Sigmoid colon (tissue), 7 donors: ENCODE measurements around the gene ACTN2. TPM values are rescaled to one million over a fixed set of nuclear protein-coding genes. Genes with fewer than 3 reads are reported as not detected.

Experiments
- DNase-seq: peaks from one replicate; pipeline ENCODE4 v3.0.0-alpha.2; 2019
- H3K27ac ChIP-seq, 4 donors: fragments of 200-600 bp; sonication (generic); one replicate each; pipeline ENCODE4 v1.5.1; 2016 to 2019; ENCODE audit warnings: mild to moderate bottlenecking in 1 of 4
- H3K27me3 ChIP-seq, 3 donors: fragments of 200-600 bp; sonication (generic); one replicate each; pipeline ENCODE4 v1.5.1; 2019; ENCODE audit warnings: mild to moderate bottlenecking in 1 of 3
- H3K36me3 ChIP-seq, 4 donors: fragments of 200-600 bp; sonication (generic); one replicate each; pipeline ENCODE4 v1.5.1; 2016 to 2019
- H3K4me1 ChIP-seq, 4 donors: fragments of 200-600 bp; sonication (generic); one replicate each; pipeline ENCODE4 v1.5.1; 2017 to 2019
- H3K4me3 ChIP-seq, 4 donors: fragments of 200-600 bp; sonication (generic); one replicate each; pipeline ENCODE4 v1.5.1; 2017 to 2019; ENCODE audit warnings: mild to moderate bottlenecking in 2 of 4, moderate library complexity in 1 of 4
- H3K9me3 ChIP-seq, 4 donors: fragments of 200-600 bp in 3 of 4; sonication (generic) in 3 of 4; one replicate each; pipeline versions ENCODE4 v1.5.1 to v1.6.1; 2013 to 2019
- EP300 ChIP-seq, 4 donors: sonication (generic); formaldehyde crosslinking; IDR thresholded peaks; one replicate each; pipeline ENCODE4 v1.6.1; 2017; ENCODE audit warnings: antibody characterized with exemption in 4 of 4
- POLR2A ChIP-seq, 2 donors: fragments of 450-650 bp; IDR thresholded peaks; one replicate each; pipeline ENCODE4 v1.6.1; 2016; ENCODE audit warnings: antibody characterized with exemption in 2 of 2, mild to moderate bottlenecking in 2 of 2, moderate library complexity in 2 of 2
- POLR2AphosphoS5 ChIP-seq, 4 donors: sonication (generic); formaldehyde crosslinking; IDR thresholded peaks; one replicate each; pipeline ENCODE4 v1.6.1; 2017; ENCODE audit warnings: antibody characterized with exemption in 4 of 4
- WGBS, 2 donors: extraction: QIAGEN DNeasy Blood & Tissue Kit; methylation state at CpG; one replicate each; pipeline ENCODE4 v1.1.7; 2013; 5-methylcytosine and 5-hydroxymethylcytosine counted together
- intact Hi-C: fragments of 100-400 bp; cut with DNase I; formaldehyde crosslinking; loops from one replicate; pipeline ENCODE4 v1.15.1; 2023
- polyA plus RNA-seq, 3 donors: library from polyadenylated mRNA; stranded (reverse); fragments of 200-250 nt; gene quantifications; one replicate each; pipeline ENCODE4 v1.2.3, GENCODE V29; 2013
- total RNA-seq, 4 donors: library from RNA; depleted of rRNA; stranded (reverse); fragments of >200 nt; gene quantifications; one replicate each; pipeline ENCODE4 v1.1.0, GENCODE V29; 2016
- TF ChIP-seq, protein P1 (sequence below), 4 experiments: fragments of 450-650 bp in 3 of 4; fragments of 200-600 bp in 1 of 4; IDR thresholded peaks; one replicate each; pipeline ENCODE4 v1.5.1; 2016 to 2019; ENCODE audit warnings: antibody characterized with exemption in 4 of 4, mild to moderate bottlenecking in 3 of 4, moderate library complexity in 2 of 4
- donor health status: healthy with polysubstance abuse.
- donor health status: Bipolar disorder and iron deficiency.
- donor health status: healthy.

The ACTN2 gene
- total and polyA plus RNA-seq, 7 donors, result 0.36 to 1.8 (median 0.91) TPM; not detected in 1

GRCh38 chr1:236654511-236654910 is 31.8 kb upstream of the ACTN2 start:
- Histone ChIP-seq H3K4me3 (no peak overlapping the region), H3K4me1 (no peaks in the 10 kb centered on the region), H3K36me3 (no peaks in the 10 kb centered on the region), H3K27me3 (peaks cover 0 to 4% (median 0%) of the 10 kb centered on the region in 3 donors), H3K9me3 (no peaks in the 10 kb centered on the region), H3K27ac (no peak overlapping the region)
- intact Hi-C loops, result no loop called here
- no peak for TF ChIP-seq POLR2A (IDR thresholded peaks at IDR 0.05)
- TF ChIP-seq EP300 (IDR thresholded peaks at IDR 0.05), result no peak
- no peak for TF ChIP-seq POLR2AphosphoS5 (IDR thresholded peaks at IDR 0.05)
- TF ChIP-seq, protein P1, sequence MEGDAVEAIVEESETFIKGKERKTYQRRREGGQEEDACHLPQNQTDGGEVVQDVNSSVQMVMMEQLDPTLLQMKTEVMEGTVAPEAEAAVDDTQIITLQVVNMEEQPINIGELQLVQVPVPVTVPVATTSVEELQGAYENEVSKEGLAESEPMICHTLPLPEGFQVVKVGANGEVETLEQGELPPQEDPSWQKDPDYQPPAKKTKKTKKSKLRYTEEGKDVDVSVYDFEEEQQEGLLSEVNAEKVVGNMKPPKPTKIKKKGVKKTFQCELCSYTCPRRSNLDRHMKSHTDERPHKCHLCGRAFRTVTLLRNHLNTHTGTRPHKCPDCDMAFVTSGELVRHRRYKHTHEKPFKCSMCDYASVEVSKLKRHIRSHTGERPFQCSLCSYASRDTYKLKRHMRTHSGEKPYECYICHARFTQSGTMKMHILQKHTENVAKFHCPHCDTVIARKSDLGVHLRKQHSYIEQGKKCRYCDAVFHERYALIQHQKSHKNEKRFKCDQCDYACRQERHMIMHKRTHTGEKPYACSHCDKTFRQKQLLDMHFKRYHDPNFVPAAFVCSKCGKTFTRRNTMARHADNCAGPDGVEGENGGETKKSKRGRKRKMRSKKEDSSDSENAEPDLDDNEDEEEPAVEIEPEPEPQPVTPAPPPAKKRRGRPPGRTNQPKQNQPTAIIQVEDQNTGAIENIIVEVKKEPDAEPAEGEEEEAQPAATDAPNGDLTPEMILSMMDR (IDR thresholded peaks at IDR 0.05), result no peak
- WGBS, 2 donors, result 61 to 85% methylated on average over 1 of the region's 1 CpG
- no peak for DNase-seq

DNA sequence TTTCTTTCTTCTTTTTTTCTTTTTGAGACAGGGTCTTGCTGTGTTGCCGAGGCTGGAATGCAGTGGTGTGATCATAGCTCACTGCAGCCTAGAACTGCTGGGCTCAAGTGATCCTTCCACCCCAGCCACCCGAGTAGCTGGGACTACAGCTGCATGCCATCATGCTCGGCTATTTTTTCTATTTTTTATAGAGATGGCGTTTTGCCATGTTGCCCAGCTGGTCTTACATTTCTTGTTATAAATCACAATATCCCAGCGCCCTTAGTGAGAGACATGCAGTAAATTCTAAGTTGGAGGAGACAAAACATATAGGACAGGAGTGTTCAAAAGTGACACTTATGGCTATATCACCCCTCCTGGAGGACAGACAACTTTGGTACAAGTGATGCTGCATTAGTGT is 31.3 kb upstream of the ACTN2 start:
- WGBS, 2 donors, result 14 to 57% methylated on average over 5 of the region's 5 CpGs
- DNase-seq, result no peak
- Histone ChIP-seq H3K27ac (no peak overlapping the region), H3K4me1 (no peaks in the 10 kb centered on the region), H3K9me3 (no peaks in the 10 kb centered on the region), H3K4me3 (no peak overlapping the region), H3K27me3 (peaks cover 0 to 4% (median 0%) of the 10 kb centered on the region in 3 donors), H3K36me3 (no peaks in the 10 kb centered on the region)
- TF ChIP-seq, protein P1 (IDR thresholded peaks at IDR 0.05), result no peak
- TF ChIP-seq POLR2A (IDR thresholded peaks at IDR 0.05), result no peak
- TF ChIP-seq EP300 (IDR thresholded peaks at IDR 0.05), result no peak
- no peak for TF ChIP-seq POLR2AphosphoS5 (IDR thresholded peaks at IDR 0.05)
- intact Hi-C loops, result no loop called here

DNA sequence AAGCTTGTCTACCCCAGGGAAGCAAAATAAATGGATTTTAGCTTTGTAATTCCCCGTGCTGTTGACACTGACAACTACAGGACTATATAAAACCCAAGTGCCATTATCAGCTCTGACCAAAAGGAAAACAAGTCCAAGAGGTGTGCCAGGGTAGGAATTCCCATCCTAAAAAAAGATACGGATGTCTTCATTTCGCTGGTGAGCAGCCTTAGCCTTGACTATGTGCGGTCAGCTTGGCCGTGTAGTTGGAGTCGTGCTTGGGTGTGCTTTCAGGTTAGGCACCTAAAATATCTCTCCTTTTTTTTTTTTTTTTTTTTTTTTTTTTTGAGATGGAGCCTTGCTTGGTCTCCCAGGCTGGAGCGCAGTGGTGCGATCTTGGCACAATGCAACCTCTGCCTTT is 28.9 kb upstream of the ACTN2 start:
- H3K9me3 ChIP-seq, result no peaks in the 10 kb centered on the region
- no peaks in the 10 kb centered on the region for H3K4me1 ChIP-seq
- H3K4me3 ChIP-seq, result no peak overlapping the region
- H3K27ac ChIP-seq, result no peak overlapping the region
- WGBS, 2 donors, result 92 to 94% methylated on average over 8 of the region's 8 CpGs
- H3K36me3 ChIP-seq, result no peaks in the 10 kb centered on the region
- no peak for TF ChIP-seq EP300 (IDR thresholded peaks at IDR 0.05)
- TF ChIP-seq POLR2A (IDR thresholded peaks at IDR 0.05), result no peak
- TF ChIP-seq, protein P1 (IDR thresholded peaks at IDR 0.05), result no peak
- no peak for TF ChIP-seq POLR2AphosphoS5 (IDR thresholded peaks at IDR 0.05)
- intact Hi-C loops, result no loop called here
- H3K27me3 ChIP-seq, result peaks cover 0 to 4% (median 0%) of the 10 kb centered on the region in 3 donors
- no peak for DNase-seq

DNA sequence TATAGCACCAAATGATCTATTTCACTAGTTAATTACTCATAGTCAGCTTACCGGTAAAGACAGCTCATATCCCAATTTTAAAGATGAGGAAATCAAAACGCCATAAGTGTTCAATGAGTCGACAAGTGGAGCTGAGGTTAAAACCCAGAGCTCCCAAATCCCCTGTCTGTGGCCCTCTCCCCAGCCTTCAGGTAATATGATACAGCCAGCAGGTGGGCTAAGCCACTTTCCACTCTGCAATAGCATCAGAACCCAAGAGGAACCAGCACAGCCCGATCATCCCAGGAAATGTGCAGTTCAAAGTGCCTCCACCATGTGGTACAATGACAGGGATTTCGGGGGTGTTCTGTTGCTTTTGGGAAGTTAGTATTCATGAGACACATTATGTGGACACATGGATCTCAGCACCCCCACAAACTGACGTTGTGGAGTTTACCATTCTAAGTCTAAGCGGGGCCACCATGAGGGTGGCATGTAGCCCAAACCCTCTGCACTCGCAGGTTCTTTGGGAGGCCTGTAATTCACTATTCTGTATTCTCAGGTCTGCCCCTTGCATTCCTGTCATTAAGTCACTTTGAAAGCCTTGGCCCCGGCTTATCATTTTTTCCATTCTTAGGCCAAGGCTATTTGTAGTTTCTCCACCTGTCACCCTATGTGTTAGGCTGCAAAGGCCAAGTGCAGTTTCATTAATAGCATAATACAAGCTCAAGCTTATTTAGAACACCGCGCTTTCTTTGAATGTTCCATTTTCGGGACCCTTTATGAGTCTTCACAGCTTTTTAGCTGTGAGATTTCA is 26.3 kb upstream of the ACTN2 start:
- no peaks in the 10 kb centered on the region for H3K9me3 ChIP-seq
- DNase-seq, result no peak
- no peaks in the 10 kb centered on the region for H3K27me3 ChIP-seq
- H3K4me3 ChIP-seq, result no peak overlapping the region
- WGBS, 2 donors, result 77 to 85% methylated on average over 12 of the region's 12 CpGs
- no peaks in the 10 kb centered on the region for H3K36me3 ChIP-seq
- no peak overlapping the region for H3K27ac ChIP-seq
- TF ChIP-seq, protein P1 (IDR thresholded peaks at IDR 0.05), result no peak
- TF ChIP-seq POLR2AphosphoS5 (IDR thresholded peaks at IDR 0.05) (no peak), POLR2A (IDR thresholded peaks at IDR 0.05) (no peak), EP300 (IDR thresholded peaks at IDR 0.05) (no peak)
- intact Hi-C loops, result no loop called here
- H3K4me1 ChIP-seq, result no peaks in the 10 kb centered on the region
